HepG2 (cell line): Measurements from ENCODE around the gene CTSA. TPM values are rescaled to one million over a fixed set of nuclear protein-coding genes. Genes with fewer than 3 reads are reported as not detected.

Experiments used
- EED ChIP-seq: sonication (generic); formaldehyde crosslinking; IDR thresholded peaks from 2 replicates; pipeline ENCODE4 v1.5.0; 2020; ENCODE audit warnings: mild to moderate bottlenecking, missing genetic modification reagents
- ELF3 ChIP-seq: IDR thresholded peaks from 2 replicates; pipeline ENCODE4 v1.6.1; 2016; ENCODE audit warnings: missing genetic modification reagents, missing compliant biosample characterization
- GATAD1 ChIP-seq: IDR thresholded peaks from 2 replicates; pipeline ENCODE4 v1.6.1; 2016; ENCODE audit warnings: missing genetic modification reagents, missing compliant biosample characterization
- HDAC6 ChIP-seq: fragments of 200-600 bp; sonication (generic); IDR thresholded peaks from 2 replicates; pipeline ENCODE4 v1.7.0; 2017; ENCODE audit warnings: mild to moderate bottlenecking, antibody characterized with exemption, low read length, low read depth
- KLF15 ChIP-seq: sonication (generic); formaldehyde crosslinking; IDR thresholded peaks from 2 replicates; pipeline ENCODE4 v1.8.1; 2023; ENCODE audit warnings: borderline replicate concordance, mild to moderate bottlenecking, inconsistent platforms, missing genetic modification reagents, mixed read lengths
- MBNL3 ChIP-seq: fragments of 250-450 bp; sonication (Bioruptor Pico); conservative IDR thresholded peaks from 2 replicates; pipeline ENCODE4 v1.8.0; 2022; ENCODE audit warnings: mild to moderate bottlenecking, inconsistent platforms
- MED1 ChIP-seq: sonication (generic); formaldehyde crosslinking; IDR thresholded peaks from 2 replicates; pipeline ENCODE4 v1.4.0; 2020; ENCODE audit warnings: missing genetic modification reagents
- MLXIP ChIP-seq: sonication (generic); formaldehyde crosslinking; IDR thresholded peaks from 2 replicates; pipeline ENCODE4 v1.9.0; 2021; ENCODE audit warnings: missing genetic modification reagents, borderline replicate concordance
- RXRA ChIP-seq: sonication (generic); formaldehyde crosslinking; IDR thresholded peaks from 2 replicates; pipeline ENCODE4 v1.5.1; 2020; ENCODE audit warnings: missing genetic modification reagents
- SP4 ChIP-seq: sonication (generic); formaldehyde crosslinking; IDR thresholded peaks from 2 replicates; pipeline ENCODE4 v1.8.1; 2023; ENCODE audit warnings: mild to moderate bottlenecking, missing genetic modification reagents
- TCF12 ChIP-seq, 2 experiments: fragments of 450-650 bp in 1 of 2; sonication (generic) in 1 of 2; formaldehyde crosslinking in 1 of 2; IDR thresholded peaks; 2 replicates each; pipeline versions ENCODE4 v1.6.1 to v1.8.0; 2017 to 2022; ENCODE audit warnings: antibody characterized with exemption in 1 of 2, mild to moderate bottlenecking in 1 of 2, missing genetic modification reagents in 1 of 2, moderate library complexity in 1 of 2
- TP53 ChIP-seq: sonication (generic); formaldehyde crosslinking; conservative IDR thresholded peaks from 2 replicates; pipeline ENCODE4 v1.4.0; 2020; ENCODE audit warnings: missing genetic modification reagents
- ZFP90 ChIP-seq: sonication (generic); formaldehyde crosslinking; IDR thresholded peaks from 2 replicates; pipeline ENCODE4 v1.8.0; 2022; ENCODE audit warnings: missing genetic modification reagents, mild to moderate bottlenecking, inconsistent platforms, borderline replicate concordance
- ZNF3 ChIP-seq: IDR thresholded peaks from 2 replicates; pipeline ENCODE4 v1.7.0; 2017; ENCODE audit warnings: inconsistent platforms
- ZNF543 ChIP-seq: sonication (generic); formaldehyde crosslinking; IDR thresholded peaks from 2 replicates; pipeline ENCODE4 v1.4.0; 2020; ENCODE audit warnings: mild to moderate bottlenecking, missing genetic modification reagents
- ZNF549 ChIP-seq: sonication (generic); formaldehyde crosslinking; IDR thresholded peaks from 2 replicates; pipeline ENCODE4 v1.5.0; 2020; ENCODE audit warnings: missing genetic modification reagents
- ZNF75D ChIP-seq: sonication (generic); formaldehyde crosslinking; IDR thresholded peaks from 2 replicates; pipeline ENCODE4 v1.8.1; 2023; ENCODE audit warnings: missing genetic modification reagents, mild to moderate bottlenecking, borderline replicate concordance
- ZSCAN25 ChIP-seq: sonication (generic); formaldehyde crosslinking; IDR thresholded peaks from 2 replicates; pipeline ENCODE4 v1.8.0; 2022; ENCODE audit warnings: mild to moderate bottlenecking, missing genetic modification reagents
- polyA plus RNA-seq, 8 experiments: library from polyadenylated mRNA; depleted of rRNA in 3 of 8; stranded (reverse) in 7 of 8; unstranded in 1 of 8; fragments of >200 nt; fragmentation: Illumina TruSeq in 4 of 8; extraction: Trizol in 4 of 8; gene quantifications; 2 replicates each; pipeline versions ENCODE4 v1.2.1 to v1.2.3, GENCODE V29; 2011 to 2016; ENCODE audit warnings: low read depth in 4 of 8, missing spikeins in 1 of 8, mixed read lengths in 1 of 8; ENCODE audit not compliant: insufficient read depth in 1 of 8
- total RNA-seq, 5 experiments: library from RNA; depleted of rRNA; stranded (reverse); fragments of >200 nt; fragmentation: Illumina TruSeq; extraction: Trizol; gene quantifications; 2 replicates each; pipeline ENCODE4 v1.2.3, GENCODE V29; 2016; ENCODE audit warnings: low read depth in 1 of 5
- TF ChIP-seq, protein P1 (sequence below): sonication (generic); formaldehyde crosslinking; IDR thresholded peaks from 2 replicates; pipeline ENCODE4 v1.5.1; 2020; ENCODE audit warnings: missing genetic modification reagents, mild to moderate bottlenecking, borderline replicate concordance
- TF ChIP-seq, protein P2 (sequence below): sonication (generic); formaldehyde crosslinking; IDR thresholded peaks from 2 replicates; pipeline ENCODE4 v1.4.0; 2020; ENCODE audit warnings: missing genetic modification reagents

CTSA gene
- total and polyA plus RNA-seq, 2 of the 13 experiments (the other 11 are each of a cell fraction or from before 2014, with no cell fraction given) = 202 to 231 TPM

- TF ChIP-seq MLXIP (CRISPR knock-in tag) (peak; percentile 92), HDAC6 (no peak), MBNL3 (no peak; the same call in 1 of the 2 replicates), KLF15 (CRISPR knock-in tag) (peak; percentile 99), ZNF549 (CRISPR knock-in tag) (peak; percentile 72; the same call in 1 of the 2 replicates), ZNF543 (peak; percentile 99), RXRA (CRISPR knock-in tag) (peak; percentile 100), ELF3 (CRISPR knock-in tag) (peak; percentile 94), TCF12 (IDR thresholded peaks at IDR 0.05) (no peak), TCF12 (CRISPR knock-in tag; IDR thresholded peaks at IDR 0.05) (peak; percentile 98), GATAD1 (CRISPR knock-in tag) (peak; percentile 100), ZNF75D (0 out of 2 replicates have a peak, but pooled peaks have one; percentile 92), SP4 (CRISPR knock-in tag) (peak; percentile 96), MED1 (peak; percentile 98), TP53 (peak; percentile 91; the same call in 1 of the 2 replicates), EED (CRISPR knock-in tag) (peak; percentile 96), ZNF3 (CRISPR knock-in tag) (no peak), ZSCAN25 (CRISPR knock-in tag) (peak; percentile 90), ZFP90 (CRISPR knock-in tag) (peak; percentile 99)
- TF ChIP-seq, protein P1, sequence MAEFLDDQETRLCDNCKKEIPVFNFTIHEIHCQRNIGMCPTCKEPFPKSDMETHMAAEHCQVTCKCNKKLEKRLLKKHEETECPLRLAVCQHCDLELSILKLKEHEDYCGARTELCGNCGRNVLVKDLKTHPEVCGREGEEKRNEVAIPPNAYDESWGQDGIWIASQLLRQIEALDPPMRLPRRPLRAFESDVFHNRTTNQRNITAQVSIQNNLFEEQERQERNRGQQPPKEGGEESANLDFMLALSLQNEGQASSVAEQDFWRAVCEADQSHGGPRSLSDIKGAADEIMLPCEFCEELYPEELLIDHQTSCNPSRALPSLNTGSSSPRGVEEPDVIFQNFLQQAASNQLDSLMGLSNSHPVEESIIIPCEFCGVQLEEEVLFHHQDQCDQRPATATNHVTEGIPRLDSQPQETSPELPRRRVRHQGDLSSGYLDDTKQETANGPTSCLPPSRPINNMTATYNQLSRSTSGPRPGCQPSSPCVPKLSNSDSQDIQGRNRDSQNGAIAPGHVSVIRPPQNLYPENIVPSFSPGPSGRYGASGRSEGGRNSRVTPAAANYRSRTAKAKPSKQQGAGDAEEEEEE (CRISPR knock-in tag) = peak; percentile 97; the same call in 1 of the 2 replicates
- TF ChIP-seq, protein P2, sequence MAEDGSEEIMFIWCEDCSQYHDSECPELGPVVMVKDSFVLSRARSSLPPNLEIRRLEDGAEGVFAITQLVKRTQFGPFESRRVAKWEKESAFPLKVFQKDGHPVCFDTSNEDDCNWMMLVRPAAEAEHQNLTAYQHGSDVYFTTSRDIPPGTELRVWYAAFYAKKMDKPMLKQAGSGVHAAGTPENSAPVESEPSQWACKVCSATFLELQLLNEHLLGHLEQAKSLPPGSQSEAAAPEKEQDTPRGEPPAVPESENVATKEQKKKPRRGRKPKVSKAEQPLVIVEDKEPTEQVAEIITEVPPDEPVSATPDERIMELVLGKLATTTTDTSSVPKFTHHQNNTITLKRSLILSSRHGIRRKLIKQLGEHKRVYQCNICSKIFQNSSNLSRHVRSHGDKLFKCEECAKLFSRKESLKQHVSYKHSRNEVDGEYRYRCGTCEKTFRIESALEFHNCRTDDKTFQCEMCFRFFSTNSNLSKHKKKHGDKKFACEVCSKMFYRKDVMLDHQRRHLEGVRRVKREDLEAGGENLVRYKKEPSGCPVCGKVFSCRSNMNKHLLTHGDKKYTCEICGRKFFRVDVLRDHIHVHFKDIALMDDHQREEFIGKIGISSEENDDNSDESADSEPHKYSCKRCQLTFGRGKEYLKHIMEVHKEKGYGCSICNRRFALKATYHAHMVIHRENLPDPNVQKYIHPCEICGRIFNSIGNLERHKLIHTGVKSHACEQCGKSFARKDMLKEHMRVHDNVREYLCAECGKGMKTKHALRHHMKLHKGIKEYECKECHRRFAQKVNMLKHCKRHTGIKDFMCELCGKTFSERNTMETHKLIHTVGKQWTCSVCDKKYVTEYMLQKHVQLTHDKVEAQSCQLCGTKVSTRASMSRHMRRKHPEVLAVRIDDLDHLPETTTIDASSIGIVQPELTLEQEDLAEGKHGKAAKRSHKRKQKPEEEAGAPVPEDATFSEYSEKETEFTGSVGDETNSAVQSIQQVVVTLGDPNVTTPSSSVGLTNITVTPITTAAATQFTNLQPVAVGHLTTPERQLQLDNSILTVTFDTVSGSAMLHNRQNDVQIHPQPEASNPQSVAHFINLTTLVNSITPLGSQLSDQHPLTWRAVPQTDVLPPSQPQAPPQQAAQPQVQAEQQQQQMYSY (CRISPR knock-in tag) = peak; percentile 82; the same call in 1 of the 2 replicates
These were observed at the start of gene CTSA, which contains the start of gene NEURL2 (continued) for GRCh38 chr20:45890985-45891983.
